Lung microvascular endothelial cell (primary cell): ENCODE measurements around the gene PRR12. TPM values are rescaled to one million over a fixed set of nuclear protein-coding genes. Genes with fewer than 3 reads are reported as not detected.

ENCODE experiments used
- DNase-seq, 2 donors: peaks; one replicate each; pipeline versions ENCODE4 v3.0.0 to v3.0.0-alpha.2; 2010; ENCODE audit warnings: low read depth in 2 of 2
- total RNA-seq: library from RNA; depleted of rRNA; stranded (reverse); fragments of >200 nt; gene quantifications from 2 replicates; pipeline ENCODE4 v1.2.1, GENCODE V29; 2014

PRR12 gene
- total RNA-seq, 1 donor from 2014 or later: 2.0 TPM

- no peak for DNase-seq
These were observed 54.6 kb downstream of the PRR12 start for GRCh38 chr19:49645592-49645991.

- no peak for DNase-seq
These were observed 55.0 kb downstream of the PRR12 start for GRCh38 chr19:49645995-49646394.

GRCh38 chr19:49646586-49646985 lies 55.6 kb downstream of the PRR12 start:
- no peak for DNase-seq

DNA sequence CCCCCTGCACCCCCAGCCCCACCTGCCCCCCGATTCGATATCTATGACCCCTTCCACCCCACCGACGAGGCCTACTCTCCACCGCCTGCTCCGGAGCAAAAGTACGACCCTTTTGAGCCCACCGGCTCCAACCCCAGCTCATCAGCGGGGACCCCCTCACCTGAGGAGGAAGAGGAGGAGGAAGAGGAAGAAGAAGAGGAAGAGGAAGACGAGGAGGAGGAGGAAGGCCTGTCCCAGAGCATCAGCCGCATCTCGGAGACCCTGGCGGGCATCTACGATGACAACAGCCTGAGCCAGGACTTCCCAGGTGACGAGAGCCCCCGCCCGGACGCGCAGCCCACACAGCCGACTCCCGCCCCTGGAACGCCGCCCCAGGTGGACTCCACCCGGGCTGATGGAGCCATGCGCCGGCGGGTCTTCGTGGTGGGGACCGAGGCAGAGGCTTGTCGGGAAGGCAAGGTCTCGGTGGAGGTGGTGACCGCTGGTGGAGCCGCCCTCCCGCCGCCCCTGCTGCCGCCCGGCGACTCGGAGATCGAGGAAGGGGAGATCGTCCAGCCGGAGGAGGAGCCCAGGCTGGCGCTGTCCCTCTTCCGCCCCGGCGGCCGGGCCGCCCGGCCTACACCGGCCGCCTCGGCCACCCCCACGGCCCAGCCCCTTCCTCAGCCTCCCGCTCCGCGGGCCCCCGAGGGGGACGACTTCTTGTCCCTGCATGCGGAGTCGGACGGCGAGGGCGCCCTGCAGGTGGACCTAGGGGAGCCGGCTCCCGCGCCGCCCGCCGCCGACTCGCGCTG lies 60.2 kb downstream of the PRR12 start:
- DNase-seq: no peak

GRCh38 chr19:49651820-49652550 lies 61.0 kb downstream of the PRR12 start:
- no peak for DNase-seq

GRCh38 chr19:49652551-49653465 lies 61.8 kb downstream of the PRR12 start:
- no peak for DNase-seq

GRCh38 chr19:49653466-49653806 lies 62.5 kb downstream of the PRR12 start:
- no peak for DNase-seq

GRCh38 chr19:49654581-49654980 lies 63.6 kb downstream of the PRR12 start:
- DNase-seq: no peak

DNA sequence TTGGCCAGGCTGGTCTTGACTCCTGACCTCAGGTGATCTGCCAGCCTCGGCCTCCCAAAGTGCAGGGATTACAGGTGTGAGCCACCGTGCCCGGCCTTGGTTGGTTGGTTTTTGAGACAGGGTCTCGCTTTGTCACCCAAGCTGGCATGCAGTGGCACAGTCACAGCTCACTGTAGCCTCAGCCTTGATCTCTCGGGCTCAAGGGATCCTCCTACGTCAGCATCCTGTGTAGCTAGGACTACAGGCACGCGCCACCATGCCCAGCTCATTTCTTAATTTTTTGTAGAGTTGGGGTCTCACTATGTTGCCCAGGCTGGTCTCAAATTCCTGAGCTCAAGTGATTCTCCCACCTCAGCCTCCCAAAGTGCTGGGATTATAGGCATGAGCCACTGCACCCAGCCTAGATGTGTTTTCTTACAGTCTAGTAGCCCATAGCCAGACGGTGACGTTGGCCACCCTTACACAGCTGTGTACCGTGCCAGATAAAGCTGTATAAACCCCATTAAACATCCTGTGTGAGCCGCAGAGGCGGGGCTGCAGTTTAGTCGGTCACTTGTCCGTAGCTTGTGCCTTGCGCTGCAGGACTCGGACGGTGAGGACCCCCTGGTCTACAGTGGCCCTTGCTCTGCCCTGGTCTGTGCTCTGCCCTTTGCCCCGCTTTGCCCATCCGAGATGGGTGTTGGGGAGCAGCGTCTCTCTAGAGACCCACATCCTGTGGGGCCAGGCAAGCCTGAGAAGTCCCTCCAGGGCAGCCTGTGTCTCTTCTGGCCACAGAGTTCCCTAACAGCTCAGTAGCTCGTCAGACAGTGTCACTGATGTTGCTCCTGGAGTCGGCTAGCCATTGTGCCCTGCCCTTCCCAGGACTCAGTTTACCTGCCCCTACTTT lies 64.8 kb downstream of the PRR12 start:
- no peak for DNase-seq

DNA sequence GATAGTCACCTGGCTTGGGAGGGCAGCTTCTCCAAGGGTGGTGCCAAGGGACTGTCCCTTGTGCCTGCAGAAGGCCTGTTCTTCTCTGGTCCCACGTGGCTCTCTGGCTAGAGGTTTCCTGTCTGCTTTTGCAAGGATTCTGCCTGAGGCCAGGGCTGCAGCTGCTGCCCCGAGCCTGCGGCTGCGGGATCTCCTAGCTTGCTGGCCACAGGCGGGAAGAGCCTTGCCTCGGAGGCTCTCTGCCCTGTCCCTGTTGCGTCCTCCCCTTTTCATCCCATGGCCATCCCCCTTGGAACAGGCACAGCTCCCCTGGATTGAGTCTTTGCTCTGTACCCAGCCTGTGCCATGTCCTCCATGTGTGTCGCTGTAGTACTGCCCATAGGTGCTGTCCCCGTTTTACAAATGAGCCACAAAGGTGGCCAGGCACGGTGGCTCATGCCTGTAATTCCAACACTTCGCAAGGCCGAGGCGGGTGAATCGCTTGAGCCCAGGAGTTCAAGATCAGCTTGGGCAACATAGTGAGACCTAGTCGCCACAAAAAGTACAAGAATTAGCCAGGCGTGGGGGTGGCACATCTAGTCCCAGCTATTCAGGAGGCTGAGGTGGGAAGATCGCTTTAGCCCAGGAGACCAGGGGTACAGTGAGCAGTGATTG lies 65.6 kb downstream of the PRR12 start:
- no peak for DNase-seq

GRCh38 chr19:49657493-49658138 lies 66.6 kb downstream of the PRR12 start:
- no peak for DNase-seq

GRCh38 chr19:49658139-49658517 lies 67.1 kb downstream of the PRR12 start:
- no peak for DNase-seq

GRCh38 chr19:49658566-49659442 lies 67.8 kb downstream of the PRR12 start:
- DNase-seq: no peak

DNA sequence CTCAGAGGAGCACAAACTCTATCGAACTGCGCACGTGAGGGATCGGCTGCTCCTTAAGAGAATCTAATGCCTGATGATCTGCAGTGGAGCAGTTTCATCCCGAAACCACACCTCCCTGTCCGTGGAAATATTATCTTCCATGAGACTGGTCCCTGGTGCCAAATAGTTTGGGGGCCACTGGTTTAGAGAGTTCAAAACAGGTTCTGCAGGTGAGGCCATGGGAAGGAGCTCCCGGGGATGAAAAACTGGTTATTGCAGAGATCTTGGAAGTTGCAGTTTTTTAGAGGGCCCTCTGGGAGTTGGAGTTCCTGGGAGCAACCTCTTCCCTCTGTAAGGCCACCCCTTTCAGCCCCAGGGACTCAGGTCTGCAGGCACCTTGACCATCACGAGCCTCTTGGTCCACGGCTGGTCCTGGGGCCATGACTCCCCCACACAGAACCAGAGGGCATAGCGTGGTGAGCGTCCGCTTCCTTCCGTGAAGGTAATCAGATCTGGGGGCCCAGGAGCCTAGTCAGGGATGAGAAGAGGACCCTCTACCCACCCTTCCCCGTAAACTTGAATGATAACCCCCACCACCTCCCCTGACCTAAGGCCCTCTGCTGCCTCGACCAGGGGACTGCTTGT lies 69.5 kb downstream of the PRR12 start:
- no peak for DNase-seq

DNA sequence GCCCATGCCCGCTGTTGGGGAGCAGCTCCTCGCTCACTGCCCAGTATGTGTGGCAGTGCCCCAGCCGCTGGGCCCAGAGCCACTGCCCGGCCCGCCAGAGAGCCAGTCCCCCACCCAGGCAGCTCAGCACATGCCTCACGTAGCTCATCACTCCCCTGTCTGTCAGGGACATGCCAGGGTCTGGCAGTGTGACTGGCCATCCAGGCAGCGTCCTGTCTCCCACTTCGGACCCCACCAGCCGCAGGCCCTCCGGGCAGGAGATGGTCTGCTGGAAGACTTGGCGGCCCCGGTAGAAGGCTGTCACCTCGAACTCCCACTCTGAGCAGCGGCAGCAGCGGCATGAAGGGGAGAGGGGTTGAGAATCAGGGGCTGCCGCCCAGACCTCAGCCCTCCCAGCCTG lies 71.0 kb downstream of the PRR12 start:
- DNase-seq: no peak

DNA sequence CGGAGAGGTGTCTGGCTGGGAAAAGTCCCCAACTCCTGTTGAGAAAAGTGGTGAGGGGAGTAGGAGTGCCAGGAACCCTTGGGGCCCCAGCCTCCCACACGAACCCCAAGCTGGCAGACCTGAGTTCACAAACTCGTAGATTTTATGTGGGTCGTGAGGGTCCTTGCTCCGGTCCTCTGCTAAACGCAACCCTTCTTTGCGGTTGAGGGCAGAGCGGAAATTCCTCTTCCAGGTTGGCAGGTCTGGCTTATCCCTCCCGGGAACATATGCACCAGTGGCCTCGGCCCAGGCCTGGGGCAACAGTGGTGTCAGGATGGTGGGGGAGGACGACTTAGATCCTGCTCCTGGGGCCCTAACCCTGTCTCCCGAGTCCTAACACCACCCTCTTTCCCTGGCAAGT lies 72.2 kb downstream of the PRR12 start:
- DNase-seq: no peak

- peak; percentile 84 to 88 for DNase-seq
These were observed 73.4 kb downstream of the PRR12 start for GRCh38 chr19:49664171-49665035.

DNA sequence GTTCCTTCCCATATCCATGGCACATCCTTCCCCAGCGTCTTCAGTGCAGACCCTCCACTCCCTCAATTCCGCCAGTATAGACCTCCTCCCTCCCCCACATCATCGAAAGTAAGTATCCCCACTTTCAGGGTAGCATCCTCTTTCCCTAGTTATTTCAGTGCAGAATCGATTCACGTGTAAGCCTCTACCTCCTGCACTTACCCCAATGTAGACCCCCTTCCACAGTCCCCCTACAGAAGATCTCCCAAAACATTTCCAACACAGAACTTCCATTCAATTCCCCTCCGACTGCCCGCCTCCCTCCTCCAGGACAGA lies 74.0 kb downstream of the PRR12 start:
- DNase-seq: no peak
